GM04504 (cell line): Measurements from ENCODE around the gene BCAP31.
"Not testable (repeated sequence)": the region's sequence is repeated elsewhere in the genome, so short reads cannot be mapped to it uniquely, and the experiment has no call there.

Experiments used
- DNase-seq: peaks from one replicate; pipeline ENCODE4 v3.0.0-alpha.2; 2012; ENCODE audit warnings: low read depth

BCAP31 gene

GRCh38 chrX:153709726-153710674 is 14.2 kb downstream of the BCAP31 start:
- no peak for DNase-seq

- no peak for DNase-seq
Observed at GRCh38 chrX:153708415-153708814, 15.8 kb downstream of the BCAP31 start.

DNA sequence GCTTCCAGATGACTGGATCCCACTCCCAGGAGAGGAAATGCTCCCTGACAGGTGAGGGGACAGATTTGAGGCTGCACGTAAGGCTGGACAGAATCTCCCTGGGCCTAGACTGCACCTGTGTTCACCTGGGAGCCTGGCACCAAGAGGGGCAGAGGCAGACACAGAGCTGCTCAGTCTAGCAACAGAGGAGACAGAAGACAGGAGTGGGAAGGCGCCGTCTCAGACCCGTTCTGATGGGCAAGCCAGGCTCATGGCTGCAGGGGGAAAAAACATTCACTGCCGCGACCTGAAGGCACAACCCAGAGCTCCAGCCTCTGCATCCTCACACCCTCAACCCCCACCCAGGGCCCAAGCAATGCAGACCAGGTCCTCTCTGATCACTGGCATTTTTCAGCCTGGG is 16.8 kb downstream of the BCAP31 start:
- no peak for DNase-seq

DNA sequence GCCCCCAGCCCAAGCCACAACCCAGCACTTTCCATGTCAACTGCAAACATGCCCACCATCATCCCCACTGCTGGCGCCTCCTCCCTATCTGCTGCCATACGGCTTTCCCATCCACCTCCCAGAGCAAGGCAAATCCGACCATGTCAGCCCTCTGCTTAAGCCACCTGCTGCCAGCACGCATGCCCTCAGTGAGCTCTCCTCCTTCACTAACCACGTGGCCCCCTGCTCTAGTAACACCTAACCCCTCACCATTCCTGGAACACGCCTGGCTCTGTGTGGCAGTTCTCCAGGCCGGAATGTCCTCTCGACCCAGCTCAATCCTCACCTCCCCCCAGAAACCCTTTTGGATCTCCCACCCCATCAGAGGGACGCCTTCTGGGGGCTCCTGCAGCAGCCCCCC is 17.4 kb downstream of the BCAP31 start:
- no peak for DNase-seq

- not testable (repeated sequence) for DNase-seq
Observed at GRCh38 chrX:153705403-153706060, 18.7 kb downstream of the BCAP31 start.

- not testable (repeated sequence) for DNase-seq
Observed at GRCh38 chrX:153704631-153705402, 19.4 kb downstream of the BCAP31 start.

DNA sequence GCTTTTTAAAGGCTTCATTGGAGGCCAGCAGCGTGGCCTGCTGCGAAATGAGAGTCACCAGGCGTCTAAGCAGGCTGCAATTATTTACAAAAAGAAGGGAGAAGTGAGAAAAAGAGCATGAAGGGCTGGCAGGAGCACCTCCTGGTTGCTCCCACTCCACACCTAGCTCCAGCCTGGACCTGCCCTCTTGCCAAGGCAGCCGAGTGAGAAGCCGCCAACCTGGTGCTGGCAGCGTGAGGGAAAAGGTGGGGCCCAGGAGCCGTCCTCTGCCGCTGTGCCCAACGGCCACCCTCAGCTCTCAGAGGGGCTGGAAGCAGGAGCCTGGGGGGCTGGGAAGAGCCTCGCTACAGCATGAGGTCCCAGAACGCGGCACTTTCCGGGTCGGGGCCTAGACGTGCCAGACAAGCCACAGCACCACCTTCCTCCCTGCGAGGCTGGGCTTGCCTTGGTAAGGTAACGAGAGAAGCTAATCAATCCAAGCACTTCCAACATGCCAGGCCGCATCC is 20.1 kb downstream of the BCAP31 start:
- DNase-seq, result no peak

- no peak for DNase-seq
Observed at GRCh38 chrX:153703036-153703370, 21.2 kb downstream of the BCAP31 start.

DNA sequence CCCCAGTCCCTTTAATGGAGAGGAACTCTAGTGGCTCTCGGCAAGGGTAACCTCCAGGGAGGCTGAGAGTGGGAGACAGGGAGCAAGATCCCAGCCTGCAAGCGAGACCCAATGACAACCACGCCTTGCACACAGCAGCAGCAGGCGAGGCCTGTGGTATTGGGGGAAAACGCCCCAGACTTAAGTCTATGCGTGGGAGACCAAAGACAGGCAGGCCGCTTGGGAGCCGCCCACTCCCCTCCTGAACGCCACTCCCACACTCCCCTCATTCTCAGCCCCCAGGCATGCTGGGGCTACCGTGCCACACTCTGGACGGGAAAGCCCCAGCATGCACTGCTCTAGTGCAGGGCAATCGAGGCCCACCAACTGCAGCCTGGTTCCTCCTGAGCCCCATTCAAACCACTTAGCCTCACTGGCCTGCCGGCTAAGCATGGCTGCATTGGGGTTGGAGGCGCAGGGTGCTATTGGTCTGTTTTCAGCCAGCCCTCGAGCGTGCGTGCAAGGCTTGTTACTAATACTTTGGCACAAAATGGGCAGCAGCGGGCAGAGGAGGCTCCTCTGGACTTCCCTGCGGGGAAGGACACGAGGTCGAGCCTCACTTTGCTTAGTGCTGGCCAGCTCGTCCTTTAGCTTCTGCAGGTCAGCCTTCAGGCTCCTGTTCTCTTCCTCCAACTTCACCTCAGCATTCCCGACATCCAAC is 21.7 kb downstream of the BCAP31 start:
- DNase-seq, result no peak

DNA sequence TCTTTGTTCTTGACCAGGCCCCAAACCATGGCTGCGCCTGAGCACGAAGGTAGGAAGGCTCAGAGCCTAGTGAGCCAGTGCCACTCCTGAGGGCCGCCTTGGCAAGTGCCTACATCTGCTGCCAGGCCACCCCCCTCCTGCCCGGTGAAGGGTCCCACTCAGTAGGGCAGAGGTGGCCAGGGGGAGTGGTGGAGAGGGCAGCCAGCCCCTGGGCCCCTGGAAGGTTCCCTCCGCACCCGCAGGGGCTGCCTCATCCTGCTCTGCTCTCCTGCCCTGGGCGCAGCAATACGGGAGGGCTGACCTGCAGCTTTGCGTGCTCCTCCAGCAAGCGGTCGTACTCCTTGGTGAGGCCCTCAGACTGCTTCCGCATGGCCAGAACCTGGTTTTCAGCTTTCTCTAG is 22.5 kb downstream of the BCAP31 start:
- DNase-seq, result no peak

GRCh38 chrX:153700967-153701366 is 23.2 kb downstream of the BCAP31 start:
- DNase-seq, result no peak

- DNase-seq, result no peak
Observed at GRCh38 chrX:153700376-153700945, 23.7 kb downstream of the BCAP31 start.

GRCh38 chrX:153699784-153700371 is 24.3 kb downstream of the BCAP31 start:
- DNase-seq, result not testable (repeated sequence)

- DNase-seq, result not testable (repeated sequence)
Observed at GRCh38 chrX:153699210-153699783, 24.9 kb downstream of the BCAP31 start.

DNA sequence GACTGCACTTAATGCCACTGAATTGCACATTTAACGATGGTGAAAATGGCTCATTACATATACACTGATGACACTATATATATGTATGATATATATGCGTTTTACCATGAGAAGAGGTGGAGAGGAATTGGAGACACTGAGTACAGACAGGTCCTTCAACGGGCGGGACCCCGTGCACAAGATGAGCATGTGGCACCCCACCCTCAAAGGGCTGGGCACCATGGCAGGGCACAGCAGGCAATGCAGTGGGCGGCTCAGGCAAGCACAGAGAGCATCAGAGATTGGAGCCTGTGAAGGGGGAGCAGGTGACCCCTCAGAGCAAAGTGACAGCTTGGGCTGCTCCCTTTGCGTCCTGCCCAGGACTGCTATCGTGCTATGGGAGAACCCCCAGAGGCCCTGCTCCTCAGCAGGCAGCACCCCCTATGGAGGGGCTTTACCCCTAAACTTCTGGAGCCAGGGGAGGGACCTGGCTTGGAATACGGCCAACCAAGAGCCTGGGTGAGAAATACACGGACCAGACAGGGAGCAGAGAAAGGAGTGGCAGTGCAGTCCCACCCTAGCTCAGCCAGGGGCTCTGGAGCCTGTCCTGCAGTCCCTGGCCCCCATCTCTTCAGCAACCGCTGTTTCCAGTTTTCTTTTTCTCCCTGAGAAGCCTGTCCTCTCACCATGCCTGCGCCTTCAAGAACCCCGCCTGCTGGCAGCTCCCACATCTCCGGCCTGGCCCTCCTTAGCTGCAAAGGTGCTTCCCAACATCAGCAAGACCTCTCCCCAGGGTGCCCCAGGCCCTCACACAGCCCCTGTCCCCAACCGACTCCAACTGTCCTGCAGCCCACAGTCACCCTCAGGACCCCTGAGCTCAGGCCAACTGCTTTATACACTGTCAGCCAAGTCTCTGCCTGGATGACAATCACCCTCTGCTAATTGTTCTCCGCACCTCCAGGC is 26.0 kb downstream of the BCAP31 start:
- DNase-seq, result no peak

DNA sequence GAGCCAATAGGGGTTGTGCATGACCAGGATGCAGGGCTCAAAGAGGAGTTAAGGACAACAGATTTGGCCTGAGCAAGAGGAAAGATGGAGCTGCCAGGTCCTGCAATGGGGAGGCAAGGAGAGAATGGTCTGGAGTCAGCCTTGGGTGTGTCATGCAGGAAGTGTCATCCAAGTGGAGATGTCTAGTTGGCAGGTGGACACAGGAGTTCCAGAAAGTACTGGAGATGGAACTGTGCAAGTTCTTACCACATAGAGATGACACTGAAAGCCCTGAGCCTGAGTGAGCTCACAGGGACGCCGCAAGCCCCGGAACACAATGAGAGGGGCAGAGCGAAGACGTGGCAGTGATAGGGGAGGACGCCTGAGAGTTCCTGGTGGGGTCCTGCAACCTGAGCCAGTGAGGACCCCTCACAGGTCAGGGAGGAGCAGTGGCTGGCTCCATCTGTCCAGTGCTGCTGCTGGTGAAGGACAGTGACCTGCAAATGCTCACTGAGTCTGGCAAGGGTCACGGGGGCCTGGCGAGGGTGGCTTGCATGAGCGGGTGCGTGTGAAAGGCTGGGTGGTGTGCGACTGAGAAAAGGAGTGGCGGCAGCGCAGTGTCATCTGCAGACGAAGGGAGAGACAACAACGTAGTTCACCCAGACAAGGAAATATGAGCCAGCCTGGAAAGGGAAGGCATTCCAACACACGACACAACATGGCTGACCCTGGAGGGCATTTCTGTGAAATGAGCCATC is 27.0 kb downstream of the BCAP31 start:
- not testable (repeated sequence) for DNase-seq

DNA sequence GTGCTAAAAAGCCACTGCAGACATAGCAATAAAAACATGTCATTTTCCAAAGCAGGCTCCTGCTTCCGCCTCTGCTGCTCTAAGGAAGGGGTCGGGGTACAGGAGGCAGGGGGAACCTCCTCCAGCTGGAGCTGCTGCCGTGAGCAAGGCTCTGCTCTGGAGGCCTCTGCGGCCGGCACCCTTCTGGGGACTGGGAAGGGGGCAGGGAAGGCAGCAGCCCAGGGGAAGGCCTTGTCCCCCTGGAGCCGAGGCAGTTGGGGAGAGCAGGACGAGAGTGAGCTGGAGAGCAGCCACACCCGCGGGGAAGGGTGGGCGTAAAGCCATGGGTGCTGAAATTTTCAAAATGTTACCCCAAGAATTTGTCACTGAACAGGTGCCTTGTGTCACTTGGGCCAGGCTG is 27.6 kb downstream of the BCAP31 start:
- DNase-seq, result not testable (repeated sequence)

DNA sequence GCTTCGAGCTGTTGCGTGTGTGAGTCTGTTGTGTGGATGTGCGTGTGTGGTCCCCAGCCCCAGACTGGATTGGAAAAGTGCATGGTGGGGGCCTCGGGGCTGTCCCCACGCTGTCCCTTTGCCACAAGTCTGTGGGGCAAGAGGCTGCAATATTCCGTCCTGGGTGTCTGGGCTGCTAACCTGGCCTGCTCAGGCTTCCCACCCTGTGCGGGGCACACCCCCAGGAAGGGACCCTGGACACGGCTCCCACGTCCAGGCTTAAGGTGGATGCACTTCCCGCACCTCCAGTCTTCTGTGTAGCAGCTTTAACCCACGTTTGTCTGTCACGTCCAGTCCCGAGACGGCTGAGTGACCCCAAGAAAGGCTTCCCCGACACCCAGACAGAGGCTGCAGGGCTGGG is 28.1 kb downstream of the BCAP31 start:
- no peak for DNase-seq
